GM12872 (cell line): ENCODE results near the gene SLC26A9.

Experiments
- CTCF ChIP-seq: IDR thresholded peaks from 3 replicates; pipeline ENCODE4 v1.5.1; 2011; ENCODE audit warnings: low read depth, mild to moderate bottlenecking, low read length, moderate library complexity; ENCODE audit not compliant: insufficient read depth

The SLC26A9 gene

DNA sequence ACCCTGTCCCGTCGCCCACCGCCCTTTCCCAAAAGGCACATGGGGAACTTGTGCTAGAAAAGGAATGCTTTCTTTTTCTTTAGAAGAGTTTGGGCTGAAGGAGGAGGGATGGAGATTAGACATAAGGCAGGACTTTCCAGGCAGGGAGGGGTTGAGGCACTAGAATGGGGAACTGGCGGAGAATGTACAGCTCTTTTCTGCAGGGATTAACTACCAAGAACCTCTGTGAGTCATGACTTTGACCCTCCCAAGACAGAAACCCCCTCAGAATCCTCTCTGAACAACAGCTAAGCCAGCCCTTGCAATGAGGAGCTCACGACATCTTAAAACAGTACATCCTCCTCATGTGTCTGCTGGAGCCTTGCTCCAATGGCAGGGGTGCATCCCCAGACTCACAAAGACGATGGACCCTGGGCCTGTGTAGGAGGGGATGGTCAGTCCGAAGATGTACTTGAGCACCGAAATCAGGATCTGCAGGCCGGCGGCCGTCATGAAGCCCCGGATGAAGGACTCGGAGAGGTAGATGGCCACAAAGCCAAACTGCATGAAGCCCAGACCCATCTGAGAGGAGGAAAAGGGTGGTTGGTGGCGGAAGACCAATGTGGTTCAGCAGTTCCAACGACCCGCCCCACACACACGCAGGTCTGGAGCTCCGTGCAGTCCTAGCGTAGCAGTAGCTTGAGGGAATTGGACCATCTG, 13.6 kb downstream of the SLC26A9 start:
- TF ChIP-seq CTCF, result no peak

- no peak for TF ChIP-seq CTCF
Measured at GRCh38 chr1:205928317-205928716, 14.9 kb downstream of the SLC26A9 start.

GRCh38 chr1:205927676-205928075, 15.6 kb downstream of the SLC26A9 start:
- TF ChIP-seq CTCF, result no peak

DNA sequence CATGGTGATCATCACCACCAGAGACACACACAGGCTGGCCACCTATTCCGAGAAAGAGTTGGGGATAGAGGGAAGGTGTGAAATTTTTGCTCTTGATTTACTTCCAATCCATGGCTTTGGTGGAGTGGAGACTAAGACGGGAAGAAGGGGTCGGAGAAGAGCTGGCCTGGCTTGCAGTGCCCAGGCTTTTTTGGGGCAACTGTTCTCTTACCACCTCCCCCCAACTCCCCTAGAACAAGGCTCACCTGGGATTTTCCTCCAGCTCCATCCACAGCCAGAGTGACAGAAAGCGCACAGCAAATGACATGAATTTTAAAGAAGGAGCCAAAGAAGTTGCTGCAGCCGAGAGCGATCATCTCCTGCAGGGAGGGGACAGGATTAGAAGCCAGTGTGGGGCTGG, 16.0 kb downstream of the SLC26A9 start:
- no peak for TF ChIP-seq CTCF

- TF ChIP-seq CTCF, result no peak
Measured at GRCh38 chr1:205926636-205927035, 16.6 kb downstream of the SLC26A9 start.

DNA sequence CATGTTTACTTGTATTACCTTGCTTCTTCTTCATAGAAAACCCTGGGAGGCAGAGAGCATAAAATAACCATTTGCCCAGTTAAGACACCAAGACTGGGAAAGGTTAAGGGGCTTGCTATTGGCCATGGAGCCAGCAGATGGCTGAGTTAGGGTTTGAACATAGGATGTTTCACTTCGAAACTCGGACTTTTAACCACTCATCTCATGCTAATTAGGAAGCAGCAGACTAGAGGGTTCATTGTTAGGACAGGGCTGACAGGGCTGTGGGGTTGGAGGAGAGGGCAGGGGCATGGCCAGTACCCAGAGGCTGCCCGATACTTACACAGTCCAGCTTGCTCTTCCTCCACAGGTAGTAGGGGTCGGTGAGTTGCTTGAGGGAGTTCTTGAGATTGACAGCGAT, 17.0 kb downstream of the SLC26A9 start:
- TF ChIP-seq CTCF, result no peak

DNA sequence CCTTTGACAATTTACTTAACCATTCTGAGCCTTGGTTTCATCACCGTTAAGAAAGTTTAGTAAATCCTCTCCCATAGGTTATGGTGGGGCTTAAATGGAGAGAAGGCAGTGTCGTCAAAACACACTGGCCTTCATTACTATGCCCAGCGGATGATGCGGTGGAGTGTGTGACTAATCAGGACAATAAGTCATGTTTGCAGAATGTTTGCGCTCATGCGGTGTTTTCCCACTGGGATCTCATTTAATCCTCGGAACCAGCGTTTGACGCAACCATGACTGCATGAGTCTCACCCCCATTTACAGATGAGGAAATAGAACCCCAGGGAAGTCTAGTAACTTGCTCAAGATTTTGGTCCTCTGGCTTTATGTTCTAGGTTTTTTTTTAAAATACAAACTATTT, 17.5 kb downstream of the SLC26A9 start:
- no peak for TF ChIP-seq CTCF

DNA sequence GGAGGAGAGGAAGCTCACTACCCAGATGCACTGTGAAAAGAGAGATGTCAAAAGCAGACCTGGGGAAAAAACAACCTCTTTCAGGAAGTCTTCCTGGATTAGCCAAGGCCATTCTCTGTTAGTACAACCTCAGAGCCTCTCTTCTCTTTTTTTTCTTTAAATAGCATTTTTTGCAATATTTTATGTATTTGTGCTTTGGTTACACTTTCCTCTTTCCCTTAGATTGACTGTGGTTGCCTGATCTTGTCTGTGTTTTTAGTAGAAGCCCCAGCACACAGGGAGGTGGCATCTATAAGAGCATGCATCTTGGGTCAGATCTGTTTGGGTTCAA, 18.8 kb downstream of the SLC26A9 start:
- TF ChIP-seq CTCF, result no peak
